Astrocyte (in vitro differentiated cells and primary cell): ENCODE measurements around the gene DNAL1. TPM values are rescaled to one million over a fixed set of nuclear protein-coding genes. Genes with fewer than 3 reads are reported as not detected.

ENCODE experiments used
- DNase-seq: peaks from one replicate; pipeline ENCODE4 v3.0.0-alpha.2; 2010; ENCODE audit warnings: low read depth
- FAIRE-seq: peaks from 2 replicates; lab custom pipeline; 2011; peaks lifted over from hg19 to GRCh38; lab: Jason Lieb, UNC
- H2AFZ ChIP-seq: 2 replicates; pipeline ENCODE4 v1.6.0; 2012; ENCODE audit warnings: low read depth, low read length, inconsistent platforms
- H3K27ac ChIP-seq: 2 replicates; pipeline ENCODE4 v1.5.1; 2011; ENCODE audit warnings: low read depth, low read length, inconsistent platforms
- H3K27me3 ChIP-seq: 2 replicates; pipeline ENCODE4 v1.6.0; 2011; ENCODE audit warnings: low read length, inconsistent platforms; ENCODE audit not compliant: insufficient read depth
- H3K36me3 ChIP-seq: 2 replicates; pipeline ENCODE4 v1.5.1; 2011; ENCODE audit warnings: low read length, inconsistent platforms; ENCODE audit not compliant: insufficient read depth
- H3K4me1 ChIP-seq: 2 replicates; pipeline ENCODE4 v1.5.1; 2011; ENCODE audit warnings: low read length, inconsistent platforms; ENCODE audit not compliant: insufficient read depth
- H3K4me2 ChIP-seq: 2 replicates; pipeline ENCODE4 v1.6.0; 2012; ENCODE audit warnings: low read length, inconsistent platforms
- H3K4me3 ChIP-seq: 2 replicates; pipeline ENCODE4 v1.5.1; 2011; ENCODE audit warnings: low read depth, mild to moderate bottlenecking, low read length, inconsistent platforms; ENCODE audit not compliant: insufficient read depth
- H3K79me2 ChIP-seq: 2 replicates; pipeline ENCODE4 v1.6.0; 2012; ENCODE audit warnings: mild to moderate bottlenecking, low read length, inconsistent platforms; ENCODE audit not compliant: insufficient read depth
- H3K9ac ChIP-seq: 2 replicates; pipeline ENCODE4 v1.6.0; 2012; ENCODE audit warnings: mild to moderate bottlenecking, low read length, inconsistent platforms
- H3K9me3 ChIP-seq: 2 replicates; pipeline ENCODE4 v1.5.1; 2012; ENCODE audit warnings: low read depth, mild to moderate bottlenecking, low read length, inconsistent platforms; ENCODE audit not compliant: insufficient read depth
- H4K20me1 ChIP-seq: 2 replicates; pipeline ENCODE4 v1.6.0; 2012; ENCODE audit warnings: low read length, inconsistent platforms; ENCODE audit not compliant: insufficient read depth
- H3K27ac Mint-ChIP-seq: one replicate; pipeline ENCODE4 v1.8.0; 2021; ENCODE audit warnings: mild to moderate bottlenecking, mixed read lengths; ENCODE audit not compliant: unreplicated experiment
- H3K27me3 Mint-ChIP-seq: one replicate; pipeline ENCODE4 v1.8.0; 2021; ENCODE audit warnings: low read depth, mixed read lengths; ENCODE audit not compliant: unreplicated experiment
- H3K36me3 Mint-ChIP-seq: one replicate; pipeline ENCODE4 v1.8.0; 2021; ENCODE audit warnings: low read depth, mixed read lengths; ENCODE audit not compliant: unreplicated experiment
- H3K4me1 Mint-ChIP-seq: one replicate; pipeline ENCODE4 v1.8.0; 2021; ENCODE audit warnings: low read depth, mixed read lengths; ENCODE audit not compliant: unreplicated experiment
- H3K4me3 Mint-ChIP-seq: one replicate; pipeline ENCODE4 v1.8.0; 2021; ENCODE audit warnings: mild to moderate bottlenecking, moderate library complexity, mixed read lengths; ENCODE audit not compliant: unreplicated experiment
- H3K9me3 Mint-ChIP-seq: one replicate; pipeline ENCODE4 v1.8.0; 2021; ENCODE audit warnings: mild to moderate bottlenecking, mixed read lengths; ENCODE audit not compliant: unreplicated experiment
- EZH2 ChIP-seq: IDR thresholded peaks from 2 replicates; pipeline ENCODE4 v1.6.1; 2012; ENCODE audit warnings: mild to moderate bottlenecking, low read length, inconsistent platforms; ENCODE audit not compliant: insufficient read depth
- total RNA-seq: library from RNA; stranded (reverse); gene quantifications from 2 replicates; pipeline ENCODE4 v1.2.1, GENCODE V29; 2021
- TF ChIP-seq, protein P1 (sequence below): IDR thresholded peaks from 2 replicates; pipeline ENCODE4 v1.5.1; 2011; ENCODE audit warnings: low read depth, mild to moderate bottlenecking, inconsistent platforms, low read length, moderate library complexity; ENCODE audit not compliant: insufficient read depth

Gene DNAL1
- total RNA-seq, 1 donor from 2014 or later: 24.9 TPM

DNA sequence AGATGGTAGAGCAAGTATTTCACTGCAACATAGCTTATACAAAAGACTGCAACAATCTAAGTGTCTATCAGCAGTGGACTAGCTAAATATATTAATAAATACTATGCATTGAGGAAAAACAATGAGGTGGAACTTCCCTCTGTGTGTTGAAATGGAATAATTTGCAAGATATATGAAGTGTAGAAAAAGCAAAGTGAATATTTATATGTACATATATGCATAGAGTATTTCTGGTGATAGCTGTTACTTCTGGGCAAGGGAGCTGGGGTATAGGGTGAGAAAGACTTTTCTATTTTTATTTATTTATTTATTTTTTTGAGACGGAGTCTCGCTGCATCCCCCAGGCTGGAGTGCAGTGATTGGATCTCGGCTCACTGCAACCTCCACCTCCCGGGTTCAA is 33.9 kb downstream of the DNAL1 start:
- Histone ChIP-seq H2AFZ (no peak overlapping the region), H3K4me3 (no peak overlapping the region), H3K27me3 (no peaks in the 10 kb centered on the region), H4K20me1 (no peaks in the 10 kb centered on the region), H3K79me2 (no peaks in the 10 kb centered on the region), H3K9ac (no peak overlapping the region), H3K9me3 (no peaks in the 10 kb centered on the region), H3K27ac (no peak overlapping the region), H3K4me2 (no peak overlapping the region), H3K36me3 (no peaks in the 10 kb centered on the region), H3K4me1 (no peaks in the 10 kb centered on the region)
- H3K27ac Mint-ChIP-seq: no peak overlapping the region
- TF ChIP-seq, protein P1, sequence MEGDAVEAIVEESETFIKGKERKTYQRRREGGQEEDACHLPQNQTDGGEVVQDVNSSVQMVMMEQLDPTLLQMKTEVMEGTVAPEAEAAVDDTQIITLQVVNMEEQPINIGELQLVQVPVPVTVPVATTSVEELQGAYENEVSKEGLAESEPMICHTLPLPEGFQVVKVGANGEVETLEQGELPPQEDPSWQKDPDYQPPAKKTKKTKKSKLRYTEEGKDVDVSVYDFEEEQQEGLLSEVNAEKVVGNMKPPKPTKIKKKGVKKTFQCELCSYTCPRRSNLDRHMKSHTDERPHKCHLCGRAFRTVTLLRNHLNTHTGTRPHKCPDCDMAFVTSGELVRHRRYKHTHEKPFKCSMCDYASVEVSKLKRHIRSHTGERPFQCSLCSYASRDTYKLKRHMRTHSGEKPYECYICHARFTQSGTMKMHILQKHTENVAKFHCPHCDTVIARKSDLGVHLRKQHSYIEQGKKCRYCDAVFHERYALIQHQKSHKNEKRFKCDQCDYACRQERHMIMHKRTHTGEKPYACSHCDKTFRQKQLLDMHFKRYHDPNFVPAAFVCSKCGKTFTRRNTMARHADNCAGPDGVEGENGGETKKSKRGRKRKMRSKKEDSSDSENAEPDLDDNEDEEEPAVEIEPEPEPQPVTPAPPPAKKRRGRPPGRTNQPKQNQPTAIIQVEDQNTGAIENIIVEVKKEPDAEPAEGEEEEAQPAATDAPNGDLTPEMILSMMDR: no peak
- no peak for TF ChIP-seq EZH2
- H3K9me3 Mint-ChIP-seq: no peaks in the 10 kb centered on the region
- DNase-seq (no peak), FAIRE-seq (no peak)
- peaks cover 5% of the 10 kb centered on the region for H3K36me3 Mint-ChIP-seq
- no peaks in the 10 kb centered on the region for H3K27me3 Mint-ChIP-seq
- no peak overlapping the region for H3K4me3 Mint-ChIP-seq
- H3K4me1 Mint-ChIP-seq: no peaks in the 10 kb centered on the region

DNA sequence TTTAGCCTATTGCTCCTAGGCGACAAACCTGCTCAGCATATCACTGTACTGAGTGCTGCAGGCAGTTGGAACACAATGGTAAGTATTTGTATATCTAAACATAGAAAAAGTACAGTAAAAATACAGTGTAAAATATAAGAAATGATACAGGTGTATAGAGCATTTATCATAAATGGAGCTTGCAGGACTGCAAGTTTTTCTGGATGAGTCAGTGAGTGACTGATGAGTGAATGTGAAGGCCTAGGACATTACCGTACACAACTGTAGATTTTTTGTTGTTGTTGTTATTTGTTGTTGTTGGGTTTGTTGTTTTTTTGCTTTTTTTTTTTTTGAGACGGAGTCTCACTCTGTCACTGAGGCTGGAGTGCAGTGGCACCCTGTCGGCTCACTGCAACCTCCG is 36.0 kb downstream of the DNAL1 start:
- H2AFZ ChIP-seq: no peak overlapping the region
- H3K9me3 ChIP-seq: no peaks in the 10 kb centered on the region
- Mint-ChIP-seq H3K27ac (no peak overlapping the region), H3K4me3 (no peak overlapping the region), H3K4me1 (no peaks in the 10 kb centered on the region), H3K27me3 (no peaks in the 10 kb centered on the region), H3K36me3 (peaks cover 5% of the 10 kb centered on the region), H3K9me3 (no peaks in the 10 kb centered on the region)
- TF ChIP-seq, protein P1: no peak
- TF ChIP-seq EZH2: no peak
- no peak overlapping the region for H3K27ac ChIP-seq
- H4K20me1 ChIP-seq: no peaks in the 10 kb centered on the region
- no peaks in the 10 kb centered on the region for H3K27me3 ChIP-seq
- H3K79me2 ChIP-seq: no peaks in the 10 kb centered on the region
- H3K4me2 ChIP-seq: no peak overlapping the region
- H3K36me3 ChIP-seq: no peaks in the 10 kb centered on the region
- H3K4me3 ChIP-seq: no peak overlapping the region
- DNase-seq (no peak), FAIRE-seq (no peak)
- H3K9ac ChIP-seq: no peak overlapping the region
- H3K4me1 ChIP-seq: no peaks in the 10 kb centered on the region

DNA sequence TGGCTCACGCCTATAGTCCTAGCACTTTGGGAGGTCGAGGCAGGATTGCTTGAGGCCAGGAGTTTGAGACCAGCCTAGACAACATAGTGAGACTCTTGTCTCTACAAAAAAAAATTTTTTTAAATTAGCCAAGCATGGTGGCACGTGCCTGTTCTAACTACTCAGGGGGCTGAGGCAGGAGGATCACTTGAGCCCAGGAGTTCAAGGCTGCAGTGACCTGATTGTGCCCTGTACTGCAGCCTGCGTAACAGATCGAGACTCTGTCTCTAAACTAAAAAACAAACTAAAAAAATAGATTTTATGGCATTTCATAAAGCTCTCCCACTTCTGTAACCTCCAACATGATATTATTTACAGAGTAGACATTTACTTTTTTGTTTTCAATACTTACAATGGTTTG is 39.8 kb downstream of the DNAL1 start:
- Histone ChIP-seq H3K9ac (no peak overlapping the region), H3K4me3 (no peak overlapping the region), H2AFZ (no peak overlapping the region), H3K79me2 (no peaks in the 10 kb centered on the region), H3K27me3 (no peaks in the 10 kb centered on the region), H3K4me1 (no peaks in the 10 kb centered on the region), H3K27ac (no peak overlapping the region), H3K36me3 (peaks cover 3% of the 10 kb centered on the region), H3K9me3 (no peaks in the 10 kb centered on the region), H3K4me2 (no peak overlapping the region), H4K20me1 (no peaks in the 10 kb centered on the region)
- no peak overlapping the region for H3K27ac Mint-ChIP-seq
- no peak for FAIRE-seq
- H3K27me3 Mint-ChIP-seq: no peaks in the 10 kb centered on the region
- H3K4me1 Mint-ChIP-seq: peaks cover 3% of the 10 kb centered on the region
- H3K9me3 Mint-ChIP-seq: no peaks in the 10 kb centered on the region
- DNase-seq: no peak
- no peak overlapping the region for H3K4me3 Mint-ChIP-seq
- no peaks in the 10 kb centered on the region for H3K36me3 Mint-ChIP-seq
- TF ChIP-seq, protein P1: no peak
